Left ventricle myocardium inferior (tissue), 1 donor: ENCODE results near the gene GCNT2. TPM values are rescaled to one million over a fixed set of nuclear protein-coding genes. Genes with fewer than 3 reads are reported as not detected.
A peak's percentile ranks its signal among the peaks of the same experiment; 100 is the strongest.

ENCODE experiments used
- DNase-seq: peaks from one replicate; pipeline ENCODE4 v3.0.0-alpha.2; 2020
- H3K27ac ChIP-seq: fragments of 200-600 bp; replicated peaks from 2 replicates; pipeline ENCODE4 v1.8.0; 2021
- H3K27me3 ChIP-seq: fragments of 200-600 bp; 2 replicates; pipeline ENCODE4 v1.8.0; 2021; ENCODE audit warnings: low read depth
- H3K36me3 ChIP-seq: fragments of 200-600 bp; 2 replicates; pipeline ENCODE4 v1.8.0; 2021
- H3K4me1 ChIP-seq: fragments of 200-600 bp; 2 replicates; pipeline ENCODE4 v1.8.0; 2021
- H3K4me3 ChIP-seq: fragments of 200-600 bp; 2 replicates; pipeline ENCODE4 v1.8.0; 2021; ENCODE audit warnings: mild to moderate bottlenecking, moderate library complexity
- H3K9me3 ChIP-seq: fragments of 200-600 bp; replicated peaks from 2 replicates; pipeline ENCODE4 v1.8.0; 2021
- intact Hi-C: fragments of 100-400 bp; cut with micrococcal nuclease; formaldehyde crosslinking; loops from one replicate; pipeline ENCODE4 v1.11.0; 2022
- total RNA-seq: library from RNA; stranded (reverse); fragmentation: NEBNext Ultra II Directional; extraction: Animal tissue kit (Norgen Biotek cat#: 25700); gene quantifications from one replicate; pipeline ENCODE4 v1.2.1, GENCODE V29; 2021
- TF ChIP-seq, protein P1 (sequence below): fragments of 200-600 bp; IDR thresholded peaks from 2 replicates; pipeline ENCODE4 v1.8.0; 2021; ENCODE audit warnings: antibody characterized with exemption, mild to moderate bottlenecking, borderline replicate concordance
- donor health status: DM: no; HTN: yes; CAD: no; lungs with severe emphysema.

The GCNT2 gene
- total RNA-seq, 1 donor from 2014 or later: 49.0 TPM

DNA sequence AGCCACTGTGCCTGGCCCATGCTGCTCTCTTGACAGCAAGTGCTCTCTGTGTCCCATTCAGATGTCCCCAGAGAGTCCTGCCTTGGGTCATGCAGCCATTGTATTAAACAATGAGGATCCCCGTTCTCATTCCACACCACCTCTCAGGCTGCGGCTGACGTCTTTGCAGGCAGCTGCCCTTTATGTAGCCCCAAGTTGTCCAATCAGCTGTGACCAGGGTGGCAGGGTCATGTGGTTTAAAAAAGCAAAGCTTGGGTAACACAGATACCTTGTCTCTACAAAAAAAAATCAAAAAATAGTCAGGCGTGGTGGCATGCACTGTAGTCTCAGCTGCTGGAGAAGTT is 13.2 kb downstream of the GCNT2 start:
- Histone ChIP-seq H3K4me1 (peaks cover 46% of the 10 kb centered on the region), H3K27me3 (no peaks in the 10 kb centered on the region), H3K27ac (no peak overlapping the region), H3K36me3 (no peaks in the 10 kb centered on the region), H3K4me3 (no peak overlapping the region), H3K9me3 (no peaks in the 10 kb centered on the region)
- intact Hi-C loops: no loop called here
- TF ChIP-seq, protein P1, sequence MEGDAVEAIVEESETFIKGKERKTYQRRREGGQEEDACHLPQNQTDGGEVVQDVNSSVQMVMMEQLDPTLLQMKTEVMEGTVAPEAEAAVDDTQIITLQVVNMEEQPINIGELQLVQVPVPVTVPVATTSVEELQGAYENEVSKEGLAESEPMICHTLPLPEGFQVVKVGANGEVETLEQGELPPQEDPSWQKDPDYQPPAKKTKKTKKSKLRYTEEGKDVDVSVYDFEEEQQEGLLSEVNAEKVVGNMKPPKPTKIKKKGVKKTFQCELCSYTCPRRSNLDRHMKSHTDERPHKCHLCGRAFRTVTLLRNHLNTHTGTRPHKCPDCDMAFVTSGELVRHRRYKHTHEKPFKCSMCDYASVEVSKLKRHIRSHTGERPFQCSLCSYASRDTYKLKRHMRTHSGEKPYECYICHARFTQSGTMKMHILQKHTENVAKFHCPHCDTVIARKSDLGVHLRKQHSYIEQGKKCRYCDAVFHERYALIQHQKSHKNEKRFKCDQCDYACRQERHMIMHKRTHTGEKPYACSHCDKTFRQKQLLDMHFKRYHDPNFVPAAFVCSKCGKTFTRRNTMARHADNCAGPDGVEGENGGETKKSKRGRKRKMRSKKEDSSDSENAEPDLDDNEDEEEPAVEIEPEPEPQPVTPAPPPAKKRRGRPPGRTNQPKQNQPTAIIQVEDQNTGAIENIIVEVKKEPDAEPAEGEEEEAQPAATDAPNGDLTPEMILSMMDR: no peak
- DNase-seq: no peak

DNA sequence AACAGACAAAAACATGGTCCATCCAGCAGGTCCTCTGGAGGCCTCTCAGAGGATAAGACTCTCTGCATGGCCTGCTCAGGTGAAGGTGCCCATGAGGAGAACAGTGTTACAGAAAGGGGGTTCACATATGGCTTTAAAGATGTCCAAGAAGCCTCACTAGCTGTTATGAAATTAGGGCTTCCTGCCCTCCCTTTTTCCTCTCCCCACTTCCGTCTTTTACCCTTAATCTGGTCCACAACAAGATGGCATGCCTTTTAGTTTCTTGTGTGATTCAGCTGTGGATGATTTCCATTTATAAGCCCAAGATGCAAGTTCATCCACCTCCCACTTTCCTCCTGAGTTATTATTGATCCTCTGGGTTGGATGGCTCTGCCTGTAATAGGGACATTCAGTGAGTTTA is 14.0 kb downstream of the GCNT2 start:
- H3K36me3 ChIP-seq: no peaks in the 10 kb centered on the region
- no peak for DNase-seq
- TF ChIP-seq, protein P1: no peak
- H3K4me3 ChIP-seq: no peak overlapping the region
- peak overlapping the region; percentile 1 for H3K27ac ChIP-seq
- intact Hi-C loops: no loop called here
- peaks cover 40% of the 10 kb centered on the region for H3K4me1 ChIP-seq
- H3K27me3 ChIP-seq: no peaks in the 10 kb centered on the region
- H3K9me3 ChIP-seq: no peaks in the 10 kb centered on the region

DNA sequence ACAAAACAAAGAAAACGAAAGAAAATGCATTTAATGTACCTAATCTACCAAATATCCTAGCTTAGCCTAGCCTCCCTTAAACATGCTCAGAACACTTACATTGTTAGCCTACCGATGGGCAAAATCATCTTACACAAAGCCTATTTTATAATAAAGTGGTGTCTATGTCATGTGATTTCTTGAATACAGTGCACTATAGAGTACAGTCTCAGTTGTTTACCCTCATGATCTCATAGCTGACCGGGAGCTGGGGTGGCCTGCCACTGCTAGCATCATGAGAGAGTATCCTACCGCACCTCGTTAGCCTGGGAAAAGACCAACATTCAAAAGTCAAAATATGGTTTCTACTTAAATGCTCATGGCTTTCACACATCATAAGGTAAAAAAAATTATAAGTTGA is 16.6 kb downstream of the GCNT2 start:
- TF ChIP-seq, protein P1: no peak
- Histone ChIP-seq H3K4me3 (no peak overlapping the region), H3K27ac (no peak overlapping the region), H3K9me3 (no peaks in the 10 kb centered on the region), H3K36me3 (no peaks in the 10 kb centered on the region), H3K4me1 (peaks cover 38% of the 10 kb centered on the region), H3K27me3 (no peaks in the 10 kb centered on the region)
- intact Hi-C loops: no loop called here
- no peak for DNase-seq

DNA sequence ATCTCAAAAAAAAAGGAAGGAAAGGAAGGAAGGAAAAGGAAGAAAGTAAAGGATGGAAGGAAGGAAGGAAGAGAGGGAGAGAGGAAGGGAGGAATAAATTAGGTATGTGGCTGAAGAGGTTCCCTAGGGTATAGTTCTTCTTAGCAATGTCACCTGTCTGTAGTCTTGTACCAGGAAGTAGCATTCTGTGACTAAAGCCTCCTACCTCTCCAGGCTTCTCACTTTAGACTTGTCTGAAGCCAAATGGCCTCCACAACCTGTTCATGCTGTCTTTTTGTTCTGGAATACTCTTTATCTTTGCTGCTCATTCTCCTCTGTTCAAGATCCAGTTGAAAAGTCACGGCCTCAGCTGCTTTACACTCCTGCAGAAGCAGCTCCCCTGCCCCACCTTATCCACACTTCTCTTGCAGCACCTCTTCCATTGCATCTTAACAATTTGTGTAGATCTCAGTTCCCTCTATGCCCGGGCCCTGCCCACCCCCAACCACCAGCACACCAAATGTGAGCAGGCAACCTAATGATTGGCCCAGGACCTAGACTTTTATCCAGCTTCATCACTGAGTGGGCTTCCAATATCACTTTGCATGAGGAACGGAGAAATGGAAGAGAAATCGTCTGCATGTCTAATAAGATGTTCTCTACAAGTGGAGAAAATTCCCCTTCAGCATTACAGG is 19.1 kb downstream of the GCNT2 start:
- H3K27ac ChIP-seq: no peak overlapping the region
- no peak for DNase-seq
- H3K36me3 ChIP-seq: no peaks in the 10 kb centered on the region
- TF ChIP-seq, protein P1: no peak
- intact Hi-C loops: no loop called here
- no peaks in the 10 kb centered on the region for H3K9me3 ChIP-seq
- H3K4me3 ChIP-seq: no peak overlapping the region
- H3K27me3 ChIP-seq: no peaks in the 10 kb centered on the region
- peaks cover 39% of the 10 kb centered on the region for H3K4me1 ChIP-seq

DNA sequence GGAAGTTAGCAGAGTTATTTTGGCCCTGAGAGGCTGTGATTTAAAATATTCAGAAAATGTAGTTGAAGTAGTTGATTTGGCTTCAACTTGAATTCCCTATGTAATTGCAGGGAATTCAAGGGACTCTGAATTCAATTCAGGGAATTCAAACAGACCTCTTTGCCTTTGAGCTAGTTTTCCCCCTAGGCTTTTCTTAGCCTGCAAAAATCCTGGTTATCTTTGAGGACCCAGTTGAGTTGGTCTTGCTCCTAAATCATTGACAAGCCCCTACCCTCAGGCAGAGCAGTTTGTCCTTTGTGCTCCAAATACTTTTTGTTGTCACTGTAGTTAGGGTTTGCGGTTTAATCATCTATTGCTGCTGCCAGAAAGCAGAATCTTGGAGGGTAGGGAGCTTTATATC is 20.4 kb downstream of the GCNT2 start:
- H3K36me3 ChIP-seq: no peaks in the 10 kb centered on the region
- TF ChIP-seq, protein P1: no peak
- intact Hi-C loops: no loop called here
- peaks cover 45% of the 10 kb centered on the region for H3K4me1 ChIP-seq
- no peaks in the 10 kb centered on the region for H3K27me3 ChIP-seq
- no peak overlapping the region for H3K4me3 ChIP-seq
- DNase-seq: no peak
- H3K27ac ChIP-seq: peak overlapping the region; percentile 49
- H3K9me3 ChIP-seq: no peaks in the 10 kb centered on the region
